ENCODE measurements around the gene POMT2.

POMT2 gene

GRCh38 chr14:77267937-77268699 is 52.6 kb downstream of the POMT2 start:
- no peak for DNase-seq (ENCODE audit: low read depth)

- DNase-seq (ENCODE audit: low read depth): no peak
These were observed 54.3 kb downstream of the POMT2 start for GRCh38 chr14:77266336-77266735.

- DNase-seq (ENCODE audit: low read depth): no peak
These were observed 54.9 kb downstream of the POMT2 start for GRCh38 chr14:77265561-77266335.

GRCh38 chr14:77265187-77265515 is 55.5 kb downstream of the POMT2 start:
- no peak for DNase-seq (ENCODE audit: low read depth)

GRCh38 chr14:77264466-77265186 is 56.1 kb downstream of the POMT2 start:
- DNase-seq (ENCODE audit: low read depth): no peak

GRCh38 chr14:77260631-77261030 is 60.1 kb downstream of the POMT2 start:
- DNase-seq (ENCODE audit: low read depth): no peak

- no peak for DNase-seq (ENCODE audit: low read depth)
These were observed 60.5 kb downstream of the POMT2 start for GRCh38 chr14:77260199-77260598.

GRCh38 chr14:77259025-77259715 is 61.5 kb downstream of the POMT2 start:
- no peak for DNase-seq (ENCODE audit: low read depth)

- no peak for DNase-seq (ENCODE audit: low read depth)
These were observed 62.1 kb downstream of the POMT2 start for GRCh38 chr14:77258566-77258965.

- no peak for DNase-seq (ENCODE audit: low read depth)
These were observed 63.0 kb downstream of the POMT2 start for GRCh38 chr14:77257700-77258099.

GRCh38 chr14:77256694-77257093 is 64.0 kb downstream of the POMT2 start:
- DNase-seq (ENCODE audit: low read depth): no peak

- DNase-seq (ENCODE audit: low read depth): no peak
These were observed 67.1 kb downstream of the POMT2 start for GRCh38 chr14:77253333-77254190.

GRCh38 chr14:77251870-77252269 is 68.8 kb downstream of the POMT2 start:
- DNase-seq (ENCODE audit: low read depth): no peak

GRCh38 chr14:77250927-77251326 is 69.8 kb downstream of the POMT2 start:
- DNase-seq (ENCODE audit: low read depth): no peak

- DNase-seq (ENCODE audit: low read depth): no peak
These were observed 71.4 kb downstream of the POMT2 start for GRCh38 chr14:77249286-77249685.

GRCh38 chr14:77248666-77249065 is 72.0 kb downstream of the POMT2 start:
- no peak for DNase-seq (ENCODE audit: low read depth)

GRCh38 chr14:77246784-77247183 is 73.9 kb downstream of the POMT2 start:
- no peak for DNase-seq (ENCODE audit: low read depth)

GRCh38 chr14:77245820-77246219 is 74.9 kb downstream of the POMT2 start:
- DNase-seq (ENCODE audit: low read depth): no peak

- no peak for DNase-seq (ENCODE audit: low read depth)
These were observed 76.8 kb downstream of the POMT2 start for GRCh38 chr14:77243853-77244252.

GRCh38 chr14:77242752-77243151 is 77.9 kb downstream of the POMT2 start:
- DNase-seq (ENCODE audit: low read depth): no peak

GRCh38 chr14:77241955-77242354 is 78.7 kb downstream of the POMT2 start:
- no peak for DNase-seq (ENCODE audit: low read depth)

Measured in activated T-cell treated with anti-CD3 and anti-CD28 coated beads for 48 hours (primary cell).